Upper lobe of left lung (tissue), 6 donors: ENCODE results near the gene CANX. TPM values are rescaled to one million over a fixed set of nuclear protein-coding genes. Genes with fewer than 3 reads are reported as not detected.

ENCODE experiments used
- ATAC-seq, 2 donors: fragments of 200-7000 bp; cut with Tn5 transposase; one replicate each; pipeline ENCODE4 v1.9.1; 2022; ENCODE audit warnings: mild to moderate bottlenecking in 2 of 2, moderate library complexity in 2 of 2; ENCODE audit not compliant: low FRiP score in 2 of 2
- DNase-seq, 2 donors: peaks; one replicate each; pipeline ENCODE4 v3.0.0-alpha.2; 2019 to 2020
- H3K27ac ChIP-seq, 4 donors: fragments of 200-600 bp; sonication (generic); one replicate each; pipeline ENCODE4 v1.5.1; 2016 to 2019
- H3K27me3 ChIP-seq, 4 donors: fragments of 200-600 bp; sonication (generic); one replicate each; pipeline ENCODE4 v1.5.1; 2017 to 2019
- H3K36me3 ChIP-seq, 4 donors: fragments of 200-600 bp; sonication (generic); one replicate each; pipeline ENCODE4 v1.5.1; 2016 to 2019
- H3K4me1 ChIP-seq, 4 donors: fragments of 200-600 bp; sonication (generic); one replicate each; pipeline ENCODE4 v1.5.1; 2018 to 2019
- H3K4me3 ChIP-seq, 4 donors: fragments of 200-600 bp; sonication (generic); one replicate each; pipeline ENCODE4 v1.5.1; 2017 to 2019; ENCODE audit warnings: mild to moderate bottlenecking in 2 of 4, moderate library complexity in 1 of 4
- H3K9me3 ChIP-seq, 4 donors: fragments of 200-600 bp; sonication (generic); one replicate each; pipeline ENCODE4 v1.5.1; 2018 to 2019
- EP300 ChIP-seq, 4 donors: sonication (generic); formaldehyde crosslinking; IDR thresholded peaks; one replicate each; pipeline ENCODE4 v1.5.1; 2017; ENCODE audit warnings: antibody characterized with exemption in 4 of 4, control low read depth in 2 of 4
- POLR2A ChIP-seq, 4 donors: fragments of 450-650 bp; IDR thresholded peaks; one replicate each; pipeline ENCODE4 v1.5.1; 2016 to 2017; ENCODE audit warnings: antibody characterized with exemption in 4 of 4, mild to moderate bottlenecking in 2 of 4
- POLR2AphosphoS5 ChIP-seq, 2 donors: sonication (generic); formaldehyde crosslinking; IDR thresholded peaks; one replicate each; pipeline ENCODE4 v1.5.1; 2017; ENCODE audit warnings: antibody characterized with exemption in 2 of 2
- WGBS, 2 donors: methylation state at CpG; one replicate each; pipeline ENCODE4 v1.1.5; 2017 to 2018; 5-methylcytosine and 5-hydroxymethylcytosine counted together
- total RNA-seq, 6 donors: library from RNA; depleted of rRNA in 4 of 6; stranded (reverse); fragments of >200 nt in 4 of 6; gene quantifications; one replicate each; pipeline versions ENCODE4 v1.1.0 to v1.2.1, GENCODE V29; 2016 to 2021
- TF ChIP-seq, protein P1 (sequence below), 6 experiments: fragments of 450-650 bp in 4 of 6; fragments of 200-600 bp in 2 of 6; sonication (generic) in 2 of 6; IDR thresholded peaks; one replicate each; pipeline ENCODE4 v1.5.1; 2016 to 2019; ENCODE audit warnings: antibody characterized with exemption in 6 of 6
- donor health status: DM: no; HTN: no; CAD: no; lungs with moderate emphysema.
- donor health status: DM: no; HTN: yes; CAD: no; lungs with severe emphysema.

CANX gene
- total RNA-seq, 6 donors from 2014 or later: 139 to 754 (median 342) TPM

- DNase-seq: no peak
- Histone ChIP-seq H3K4me1 (peaks cover 28 to 38% (median 29%) of the 10 kb centered on the region in 4 donors), H3K36me3 (peaks cover 22 to 51% (median 40%) of the 10 kb centered on the region in 4 donors), H3K9me3 (no peaks in the 10 kb centered on the region), H3K4me3 (no peak overlapping the region), H3K27ac (no peak overlapping the region), H3K27me3 (no peaks in the 10 kb centered on the region)
- ATAC-seq: no peak
- TF ChIP-seq, protein P1, sequence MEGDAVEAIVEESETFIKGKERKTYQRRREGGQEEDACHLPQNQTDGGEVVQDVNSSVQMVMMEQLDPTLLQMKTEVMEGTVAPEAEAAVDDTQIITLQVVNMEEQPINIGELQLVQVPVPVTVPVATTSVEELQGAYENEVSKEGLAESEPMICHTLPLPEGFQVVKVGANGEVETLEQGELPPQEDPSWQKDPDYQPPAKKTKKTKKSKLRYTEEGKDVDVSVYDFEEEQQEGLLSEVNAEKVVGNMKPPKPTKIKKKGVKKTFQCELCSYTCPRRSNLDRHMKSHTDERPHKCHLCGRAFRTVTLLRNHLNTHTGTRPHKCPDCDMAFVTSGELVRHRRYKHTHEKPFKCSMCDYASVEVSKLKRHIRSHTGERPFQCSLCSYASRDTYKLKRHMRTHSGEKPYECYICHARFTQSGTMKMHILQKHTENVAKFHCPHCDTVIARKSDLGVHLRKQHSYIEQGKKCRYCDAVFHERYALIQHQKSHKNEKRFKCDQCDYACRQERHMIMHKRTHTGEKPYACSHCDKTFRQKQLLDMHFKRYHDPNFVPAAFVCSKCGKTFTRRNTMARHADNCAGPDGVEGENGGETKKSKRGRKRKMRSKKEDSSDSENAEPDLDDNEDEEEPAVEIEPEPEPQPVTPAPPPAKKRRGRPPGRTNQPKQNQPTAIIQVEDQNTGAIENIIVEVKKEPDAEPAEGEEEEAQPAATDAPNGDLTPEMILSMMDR (IDR thresholded peaks at IDR 0.05): no peak
- TF ChIP-seq EP300 (IDR thresholded peaks at IDR 0.05): no peak
- TF ChIP-seq POLR2AphosphoS5 (IDR thresholded peaks at IDR 0.05): no peak
- no peak for TF ChIP-seq POLR2A (IDR thresholded peaks at IDR 0.05)
- 76 to 81% methylated on average over 3 of the region's 3 CpGs for WGBS, 2 donors
Observed at GRCh38 chr5:179730852-179731251, 32.1 kb downstream of the CANX start.

- Histone ChIP-seq H3K36me3 (peaks cover 12 to 41% (median 29%) of the 10 kb centered on the region in 4 donors), H3K27me3 (no peaks in the 10 kb centered on the region), H3K4me3 (peak overlapping the region in 3 of 4 donors; percentile 87 to 92 (median 91)), H3K9me3 (no peaks in the 10 kb centered on the region), H3K27ac (peak overlapping the region; percentile 88 to 98 (median 96)), H3K4me1 (peaks cover 36 to 43% (median 37%) of the 10 kb centered on the region in 4 donors)
- ATAC-seq (peak; percentile 35 to 44), DNase-seq (peak; percentile 40 to 72)
- TF ChIP-seq, protein P1 (IDR thresholded peaks at IDR 0.05): no peak
- no peak for TF ChIP-seq POLR2A (IDR thresholded peaks at IDR 0.05)
- TF ChIP-seq POLR2AphosphoS5 (IDR thresholded peaks at IDR 0.05): no peak
- no peak for TF ChIP-seq EP300 (IDR thresholded peaks at IDR 0.05)
- 54 to 59% methylated on average over 24 of the region's 24 CpGs for WGBS, 2 donors
Observed at GRCh38 chr5:179731791-179732411, 33.1 kb downstream of the CANX start.

DNA sequence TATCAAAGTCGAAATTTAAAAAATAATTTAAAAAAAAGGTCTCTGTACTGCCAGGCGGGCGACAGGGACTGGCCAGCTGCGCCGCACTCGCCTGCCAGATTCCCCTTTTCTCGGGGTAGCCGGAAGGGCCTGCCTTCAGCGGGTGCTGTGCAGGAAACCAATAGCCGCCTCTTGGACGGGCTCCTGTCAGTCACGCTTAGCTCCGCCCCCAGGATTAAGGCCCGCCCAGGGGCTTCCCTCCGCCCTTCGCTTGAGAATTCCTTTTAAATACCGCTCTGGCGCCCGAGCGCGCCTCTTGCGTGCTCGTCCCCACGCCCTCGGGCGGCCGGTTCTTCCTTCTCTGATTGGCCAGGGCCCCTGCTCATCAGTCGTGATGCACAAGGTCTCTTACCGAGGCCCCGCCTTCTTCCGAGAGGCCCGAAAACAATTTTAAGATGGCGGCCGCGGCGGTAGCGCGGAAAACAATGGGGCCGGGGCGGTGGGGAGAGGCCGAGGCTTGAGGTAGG lies 33.7 kb downstream of the CANX start, which contains the start of gene MAML1:
Gene MAML1, plus strand, starts transcription at position 411 of the 506 bp plus-strand sequence. CDS start 291 bp downstream, outside the sequence.
- TF ChIP-seq POLR2AphosphoS5 (IDR thresholded peaks at IDR 0.05) (peak in 1 of 2 donors; percentile 84), EP300 (IDR thresholded peaks at IDR 0.05) (no peak), POLR2A (IDR thresholded peaks at IDR 0.05) (peak in 3 of 4 donors; percentile 62 to 84 (median 72))
- no peaks in the 10 kb centered on the region for H3K27me3 ChIP-seq
- ATAC-seq (peak; percentile 99 to 100), DNase-seq (peak; percentile 97 to 100)
- H3K4me1 ChIP-seq: peaks cover 37 to 45% (median 42%) of the 10 kb centered on the region in 4 donors
- peaks cover 6 to 35% (median 24%) of the 10 kb centered on the region in 4 donors for H3K36me3 ChIP-seq
- peak within 1 kb of the TSS; percentile 88 to 98 (median 96) for H3K27ac ChIP-seq
- peak within 1 kb of the TSS; percentile 70 to 92 (median 89) for H3K4me3 ChIP-seq
- no peaks in the 10 kb centered on the region for H3K9me3 ChIP-seq
- WGBS, 2 donors: 0% methylated on average over 29 to 40 of the region's 41 CpGs

DNA sequence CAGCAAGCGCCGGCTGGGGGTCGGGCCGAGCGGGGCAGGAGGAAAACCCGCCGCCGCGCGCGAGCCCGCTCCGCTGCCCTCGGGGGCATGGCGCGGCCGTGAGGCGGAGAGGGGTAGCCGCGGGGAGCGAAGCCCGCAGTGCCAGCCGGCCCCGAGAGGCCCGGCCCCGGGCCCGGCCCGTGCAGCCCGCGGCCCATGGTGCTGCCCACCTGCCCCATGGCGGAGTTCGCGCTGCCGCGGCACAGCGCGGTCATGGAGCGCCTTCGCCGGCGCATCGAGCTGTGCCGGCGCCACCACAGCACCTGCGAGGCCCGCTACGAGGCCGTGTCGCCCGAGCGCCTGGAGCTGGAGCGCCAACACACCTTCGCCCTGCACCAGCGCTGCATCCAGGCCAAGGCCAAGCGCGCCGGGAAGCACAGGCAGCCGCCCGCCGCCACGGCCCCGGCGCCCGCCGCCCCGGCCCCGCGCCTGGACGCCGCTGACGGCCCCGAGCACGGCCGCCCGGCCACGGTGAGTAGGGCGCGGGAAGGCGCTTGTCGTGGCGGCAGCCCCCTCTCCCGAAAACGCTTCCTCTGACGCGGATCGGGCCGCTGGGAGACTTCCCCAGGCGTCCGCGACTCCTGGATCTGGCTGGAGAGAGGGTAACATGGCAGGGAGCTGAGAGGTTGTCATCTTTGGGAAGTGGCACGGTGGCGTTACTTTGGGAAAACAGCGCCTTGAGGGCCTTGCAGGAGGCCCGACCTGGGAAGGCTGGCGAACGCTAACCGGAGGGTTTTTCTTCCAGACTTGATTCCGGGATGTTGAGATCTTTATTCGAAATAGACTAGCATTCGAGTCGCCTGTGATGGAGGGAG lies 34.4 kb downstream of the CANX start:
- peak overlapping the region; percentile 70 to 92 (median 89) for H3K4me3 ChIP-seq
- peak overlapping the region; percentile 88 to 98 (median 96) for H3K27ac ChIP-seq
- H3K9me3 ChIP-seq: no peaks in the 10 kb centered on the region
- DNase-seq (peak in 1 of 2 donors; percentile 60), ATAC-seq (peak; percentile 49 to 65)
- peaks cover 37 to 51% (median 49%) of the 10 kb centered on the region in 4 donors for H3K4me1 ChIP-seq
- no peaks in the 10 kb centered on the region for H3K27me3 ChIP-seq
- TF ChIP-seq, protein P1 (IDR thresholded peaks at IDR 0.05): peak in 3 of 6 experiments; percentile 5 to 13 (median 7)
- TF ChIP-seq POLR2AphosphoS5 (IDR thresholded peaks at IDR 0.05): no peak
- no peak for TF ChIP-seq EP300 (IDR thresholded peaks at IDR 0.05)
- WGBS, 2 donors: 0% methylated on average over 11 to 37 of the region's 101 CpGs
- peaks cover under 1 to 28% (median 17%) of the 10 kb centered on the region in 4 donors for H3K36me3 ChIP-seq

DNA sequence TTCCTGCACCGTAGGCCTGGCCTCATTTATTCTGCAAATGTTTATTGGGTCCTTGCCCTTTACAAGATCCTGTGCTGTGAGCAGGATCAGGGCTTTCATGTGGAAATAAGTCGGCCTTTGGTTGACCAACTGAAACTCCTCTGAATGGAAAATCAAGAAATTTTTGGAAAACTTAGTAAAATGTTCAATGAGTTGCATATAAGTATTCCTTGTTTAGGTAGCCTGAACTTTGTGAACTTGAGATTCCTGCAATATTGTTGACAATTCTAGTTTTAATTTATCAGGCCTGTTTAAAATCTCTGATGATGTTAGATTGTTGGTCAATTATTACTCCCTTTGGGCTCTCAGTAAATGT lies 35.0 kb downstream of the CANX start:
- peak overlapping the region; percentile 88 to 98 (median 96) for H3K27ac ChIP-seq
- H3K4me3 ChIP-seq: peak overlapping the region; percentile 70 to 92 (median 89)
- DNase-seq (no peak), ATAC-seq (no peak)
- H3K27me3 ChIP-seq: no peaks in the 10 kb centered on the region
- H3K9me3 ChIP-seq: no peaks in the 10 kb centered on the region
- TF ChIP-seq POLR2AphosphoS5 (IDR thresholded peaks at IDR 0.05): no peak
- TF ChIP-seq, protein P1 (IDR thresholded peaks at IDR 0.05): no peak
- TF ChIP-seq POLR2A (IDR thresholded peaks at IDR 0.05): no peak
- no peak for TF ChIP-seq EP300 (IDR thresholded peaks at IDR 0.05)
- peaks cover 37 to 57% (median 51%) of the 10 kb centered on the region in 4 donors for H3K4me1 ChIP-seq
- 0% methylated on average over 1 to 2 of the region's 2 CpGs for WGBS, 2 donors
- H3K36me3 ChIP-seq: peaks cover 0 to 22% (median 11%) of the 10 kb centered on the region in 4 donors
